Psoas muscle (tissue), 8 donors: ENCODE data around the gene GUCA2A. TPM values are rescaled to one million over a fixed set of nuclear protein-coding genes. Genes with fewer than 3 reads are reported as not detected.

Experiments used
- ATAC-seq, 4 donors: fragments of 200-7000 bp; cut with Tn5 transposase; one replicate each; pipeline ENCODE4 v1.9.1; 2020; ENCODE audit warnings: moderate library complexity in 3 of 4, mild to moderate bottlenecking in 2 of 4
- DNase-seq, 2 donors: peaks; one replicate each; pipeline ENCODE4 v3.0.0-alpha.2; 2020
- H3K27ac ChIP-seq: fragments of 200-600 bp; one replicate; pipeline ENCODE4 v1.8.0; 2022
- H3K27me3 ChIP-seq, 3 donors: fragments of 200-600 bp in 1 of 3; one replicate each; pipeline versions ENCODE4 v1.6.1 to v1.8.0; 2013 to 2022; ENCODE audit warnings: low read length in 2 of 3, mild to moderate bottlenecking in 2 of 3, moderate library complexity in 1 of 3; ENCODE audit not compliant: insufficient read depth in 3 of 3
- H3K36me3 ChIP-seq, 2 donors: fragments of 200-600 bp in 1 of 2; one replicate each; pipeline versions ENCODE4 v1.6.1 to v1.8.0; 2013 to 2022; ENCODE audit warnings: low read depth in 1 of 2, mild to moderate bottlenecking in 1 of 2, moderate library complexity in 1 of 2; ENCODE audit not compliant: insufficient read depth in 1 of 2
- H3K4me1 ChIP-seq: fragments of 200-600 bp; one replicate; pipeline ENCODE4 v1.8.0; 2022
- H3K4me3 ChIP-seq: fragments of 200-600 bp; one replicate; pipeline ENCODE4 v1.8.0; 2022; ENCODE audit warnings: mild to moderate bottlenecking
- H3K9me3 ChIP-seq: fragments of 200-600 bp; one replicate; pipeline ENCODE4 v1.8.0; 2022
- WGBS, 3 donors: extraction: QIAGEN DNeasy Blood & Tissue Kit; methylation state at CpG; one replicate each; pipeline versions ENCODE4 v1.1.6 to v1.1.7; 2013; 5-methylcytosine and 5-hydroxymethylcytosine counted together
- intact Hi-C, 2 donors: fragments of 100-400 bp; cut with DNase I; formaldehyde crosslinking; loops; one replicate each; pipeline versions ENCODE4 v1.11.0 to v1.14.2; 2022
- polyA plus RNA-seq, 3 donors: library from polyadenylated mRNA; stranded (reverse); fragments of 200-250 nt; gene quantifications; one replicate each; pipeline ENCODE4 v1.2.3, GENCODE V29; 2013
- total RNA-seq, 4 donors: library from RNA; stranded (reverse); fragmentation: NEBNext Ultra II Directional in 2 of 4; extraction: Animal tissue kit (Norgen Biotek cat#: 25700) in 2 of 4; gene quantifications; one replicate each; pipeline versions ENCODE4 v1.2.1 to v1.2.4, GENCODE V29; 2021 to 2023
- TF ChIP-seq, protein P1 (sequence below): fragments of 200-600 bp; IDR thresholded peaks from one replicate; pipeline ENCODE4 v1.8.0; 2022; ENCODE audit warnings: antibody characterized with exemption
- donor health status: healthy with polysubstance abuse.
- donor health status: DM: no; HTN: no; CAD: no; lungs with moderate emphysema.
- donor health status: Bipolar disorder and iron deficiency.
- donor health status: healthy.
- donor health status: DM: yes; HTN: yes; CAD: no.
- donor health status: DM: no; HTN: no; CAD: no.
- donor health status: DM: no; HTN: no; CAD: no.
- donor health status: DM: yes; HTN: yes; CAD: no.

The GUCA2A gene
- total and polyA plus RNA-seq, 7 donors: 0.44 TPM; not detected in 6

GRCh38 chr1:42162181-42162580 is 2.4 kb downstream of the GUCA2A start:
- DNase-seq (no peak), ATAC-seq (no peak)
- TF ChIP-seq, protein P1, sequence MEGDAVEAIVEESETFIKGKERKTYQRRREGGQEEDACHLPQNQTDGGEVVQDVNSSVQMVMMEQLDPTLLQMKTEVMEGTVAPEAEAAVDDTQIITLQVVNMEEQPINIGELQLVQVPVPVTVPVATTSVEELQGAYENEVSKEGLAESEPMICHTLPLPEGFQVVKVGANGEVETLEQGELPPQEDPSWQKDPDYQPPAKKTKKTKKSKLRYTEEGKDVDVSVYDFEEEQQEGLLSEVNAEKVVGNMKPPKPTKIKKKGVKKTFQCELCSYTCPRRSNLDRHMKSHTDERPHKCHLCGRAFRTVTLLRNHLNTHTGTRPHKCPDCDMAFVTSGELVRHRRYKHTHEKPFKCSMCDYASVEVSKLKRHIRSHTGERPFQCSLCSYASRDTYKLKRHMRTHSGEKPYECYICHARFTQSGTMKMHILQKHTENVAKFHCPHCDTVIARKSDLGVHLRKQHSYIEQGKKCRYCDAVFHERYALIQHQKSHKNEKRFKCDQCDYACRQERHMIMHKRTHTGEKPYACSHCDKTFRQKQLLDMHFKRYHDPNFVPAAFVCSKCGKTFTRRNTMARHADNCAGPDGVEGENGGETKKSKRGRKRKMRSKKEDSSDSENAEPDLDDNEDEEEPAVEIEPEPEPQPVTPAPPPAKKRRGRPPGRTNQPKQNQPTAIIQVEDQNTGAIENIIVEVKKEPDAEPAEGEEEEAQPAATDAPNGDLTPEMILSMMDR: no peak
- H3K9me3 ChIP-seq: peaks cover 7% of the 10 kb centered on the region
- no peaks in the 10 kb centered on the region for H3K27me3 ChIP-seq
- intact Hi-C loops: no loop called here
- WGBS, 3 donors: 73 to 80% (median 75%) methylated on average over 5 of the region's 5 CpGs
- H3K36me3 ChIP-seq: no peaks in the 10 kb centered on the region
- no peak overlapping the region for H3K27ac ChIP-seq
- H3K4me3 ChIP-seq: no peak overlapping the region
- H3K4me1 ChIP-seq: no peaks in the 10 kb centered on the region

DNA sequence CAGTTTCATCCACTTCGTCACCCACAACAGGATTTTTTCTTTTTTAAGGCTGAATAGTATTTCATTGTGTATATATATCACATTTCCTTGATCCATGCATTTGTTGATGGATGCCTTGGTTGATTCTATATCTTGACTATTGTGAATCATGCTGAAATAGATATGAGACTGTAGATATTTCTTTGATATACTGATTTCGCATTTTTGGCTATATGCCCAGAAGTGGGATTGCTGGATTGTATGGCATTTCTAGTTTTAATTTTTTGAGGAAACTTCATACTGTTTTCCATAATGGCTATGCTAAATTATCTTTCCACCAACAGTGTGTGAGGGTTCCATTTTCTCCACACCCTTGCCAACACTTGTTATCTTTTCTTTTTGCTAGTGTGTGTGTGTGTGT is 6.4 kb downstream of the GUCA2A start:
- Histone ChIP-seq H3K4me1 (no peaks in the 10 kb centered on the region), H3K27me3 (peaks cover 0 to 1% (median 0%) of the 10 kb centered on the region in 3 donors), H3K27ac (no peak overlapping the region), H3K4me3 (no peak overlapping the region), H3K9me3 (peaks cover 7% of the 10 kb centered on the region), H3K36me3 (no peaks in the 10 kb centered on the region)
- DNase-seq (no peak), ATAC-seq (no peak)
- 54 to 63% (median 59%) methylated on average over 2 of the region's 2 CpGs for WGBS, 3 donors
- TF ChIP-seq, protein P1: no peak
- intact Hi-C loops: loop anchor here in 1 of 2 donors (10.0 kb wide), 1 partner anchor 587 kb away; the partner anchor contains the start of gene CLDN19

DNA sequence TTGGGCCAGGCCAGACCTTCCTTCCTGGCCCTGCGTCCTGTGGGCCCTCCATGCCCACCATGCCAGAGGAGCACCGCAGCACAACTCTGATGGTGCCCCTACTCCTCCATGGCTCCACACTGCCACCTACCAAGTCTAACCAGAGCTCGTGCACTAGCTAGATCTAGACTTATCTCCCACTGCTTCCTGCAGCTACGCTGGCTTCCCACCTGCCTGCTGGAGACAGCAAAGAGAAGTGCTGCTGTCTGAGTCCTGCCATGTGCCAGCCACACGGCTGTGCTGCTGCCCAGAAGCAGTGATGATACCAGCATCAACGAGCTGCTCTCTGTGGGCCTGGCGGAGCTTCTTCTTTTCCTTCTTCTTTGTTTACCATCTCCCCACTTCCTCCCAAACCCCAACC is 6.9 kb downstream of the GUCA2A start:
- Histone ChIP-seq H3K4me1 (no peaks in the 10 kb centered on the region), H3K4me3 (no peak overlapping the region), H3K27me3 (peaks cover 0 to 2% (median 0%) of the 10 kb centered on the region in 3 donors), H3K36me3 (no peaks in the 10 kb centered on the region), H3K27ac (no peak overlapping the region), H3K9me3 (peaks cover 7% of the 10 kb centered on the region)
- WGBS, 3 donors: 61 to 73% (median 68%) methylated on average over 7 of the region's 7 CpGs
- no peak for DNase-seq
- TF ChIP-seq, protein P1: no peak
- no peak for ATAC-seq
- intact Hi-C loops: loop anchor here in 1 of 2 donors (10.0 kb wide), 1 partner anchor 587 kb away; the partner anchor contains the start of gene CLDN19

GRCh38 chr1:42155362-42155761 is 9.2 kb downstream of the GUCA2A start:
- no peak overlapping the region for H3K4me3 ChIP-seq
- DNase-seq: no peak
- ATAC-seq: no peak
- H3K36me3 ChIP-seq: no peaks in the 10 kb centered on the region
- WGBS, 3 donors: 81 to 87% (median 85%) methylated on average over 12 of the region's 12 CpGs
- TF ChIP-seq, protein P1: no peak
- H3K4me1 ChIP-seq: no peaks in the 10 kb centered on the region
- peaks cover 3% of the 10 kb centered on the region for H3K9me3 ChIP-seq
- peaks cover 0 to 2% (median 0%) of the 10 kb centered on the region in 3 donors for H3K27me3 ChIP-seq
- no peak overlapping the region for H3K27ac ChIP-seq
- intact Hi-C loops: loop anchor here in 1 of 2 donors (10.0 kb wide), 1 partner anchor 589 kb away; the partner anchor contains the start of gene CLDN19

GRCh38 chr1:42154685-42155084 is 9.9 kb downstream of the GUCA2A start:
- H3K4me3 ChIP-seq: no peak overlapping the region
- no peaks in the 10 kb centered on the region for H3K36me3 ChIP-seq
- WGBS, 3 donors: 84 to 90% (median 86%) methylated on average over 12 to 13 of the region's 13 CpGs
- ATAC-seq (no peak), DNase-seq (no peak)
- H3K27ac ChIP-seq: no peak overlapping the region
- H3K27me3 ChIP-seq: peaks cover 0 to 2% (median 0%) of the 10 kb centered on the region in 3 donors
- intact Hi-C loops: loop anchor here in 1 of 2 donors (10.0 kb wide), 1 partner anchor 590 kb away; the partner anchor contains the start of gene CLDN19
- no peaks in the 10 kb centered on the region for H3K4me1 ChIP-seq
- TF ChIP-seq, protein P1: no peak
- no peaks in the 10 kb centered on the region for H3K9me3 ChIP-seq
